Stomach (tissue), 9 donors: ENCODE data around the gene DHFR. TPM values are rescaled to one million over a fixed set of nuclear protein-coding genes. Genes with fewer than 3 reads are reported as not detected.

ENCODE experiments used
- DNase-seq, 2 donors: peaks; one replicate each; pipeline versions ENCODE4 v3.0.0 to v3.0.0-alpha.2; 2013 to 2019
- H3K27ac ChIP-seq, 5 donors: fragments of 200-600 bp in 4 of 5; sonication (generic) in 4 of 5; one replicate each; pipeline ENCODE4 v1.5.1; 2013 to 2019; ENCODE audit warnings: mild to moderate bottlenecking in 1 of 5, moderate library complexity in 1 of 5
- H3K27me3 ChIP-seq, 3 donors: fragments of 200-600 bp; sonication (generic); one replicate each; pipeline ENCODE4 v1.5.1; 2017 to 2019; ENCODE audit warnings: mixed run types in 1 of 3
- H3K36me3 ChIP-seq, 4 donors: fragments of 200-600 bp; sonication (generic); 1 replicate in 3 of 4; 2 replicates in 1 of 4; pipeline ENCODE4 v1.5.1; 2016 to 2019
- H3K4me1 ChIP-seq, 4 donors: fragments of 200-600 bp; sonication (generic); one replicate each; pipeline ENCODE4 v1.5.1; 2016 to 2019
- H3K4me3 ChIP-seq, 4 donors: fragments of 200-600 bp; sonication (generic) in 3 of 4; one replicate each; pipeline ENCODE4 v1.5.1; 2016 to 2019; ENCODE audit warnings: mild to moderate bottlenecking in 1 of 4
- H3K9me3 ChIP-seq, 4 donors: fragments of 200-600 bp; sonication (generic); one replicate each; pipeline ENCODE4 v1.5.1; 2016 to 2019
- CTCF ChIP-seq, 7 experiments: fragments of 450-650 bp in 4 of 7; fragments of 200-600 bp in 3 of 7; sonication (generic) in 3 of 7; IDR thresholded peaks; one replicate each; pipeline ENCODE4 v1.5.1; 2016 to 2019; ENCODE audit warnings: antibody characterized with exemption in 7 of 7, control low read depth in 2 of 7, mild to moderate bottlenecking in 1 of 7
- EP300 ChIP-seq: sonication (generic); formaldehyde crosslinking; IDR thresholded peaks from one replicate; pipeline ENCODE4 v1.6.1; 2017; ENCODE audit warnings: antibody characterized with exemption
- POLR2A ChIP-seq, 4 donors: fragments of 450-650 bp; IDR thresholded peaks; one replicate each; pipeline ENCODE4 v1.6.1; 2016; ENCODE audit warnings: antibody characterized with exemption in 4 of 4, control low read depth in 2 of 4, mild to moderate bottlenecking in 1 of 4, moderate library complexity in 1 of 4
- POLR2AphosphoS5 ChIP-seq, 3 donors: sonication (generic); formaldehyde crosslinking; IDR thresholded peaks; one replicate each; pipeline ENCODE4 v1.6.1; 2016; ENCODE audit warnings: antibody characterized with exemption in 3 of 3
- WGBS, 5 donors: extraction: QIAGEN DNeasy Blood & Tissue Kit in 3 of 5; methylation state at CpG; one replicate each; pipeline versions ENCODE4 v1.1.5 to v1.1.7; 2013 to 2018; 5-methylcytosine and 5-hydroxymethylcytosine counted together
- intact Hi-C: fragments of 100-400 bp; cut with DNase I; formaldehyde crosslinking; loops from one replicate; pipeline ENCODE4 v1.15.1; 2023; ENCODE audit warnings: low total_unique reads
- polyA plus RNA-seq, 3 donors: library from polyadenylated mRNA; stranded (reverse); fragments of 200-250 nt; gene quantifications; one replicate each; pipeline ENCODE4 v1.2.3, GENCODE V29; 2013
- total RNA-seq, 5 donors: library from RNA; depleted of rRNA; stranded (reverse); fragments of >200 nt; gene quantifications; one replicate each; pipeline versions ENCODE4 v1.1.0 to v1.2.3, GENCODE V29; 2014 to 2016
- donor health status: healthy with polysubstance abuse.
- donor health status: Bipolar disorder and iron deficiency.
- donor health status: healthy.

DHFR gene
- total and polyA plus RNA-seq, 8 donors, result 2.8 to 16.7 (median 6.8) TPM

GRCh38 chr5:80703291-80703690 is 48.5 kb upstream of the DHFR start:
- peaks cover 0 to 40% (median 29%) of the 10 kb centered on the region in 4 donors for H3K36me3 ChIP-seq
- TF ChIP-seq CTCF (IDR thresholded peaks at IDR 0.05) (no peak), POLR2AphosphoS5 (IDR thresholded peaks at IDR 0.05) (no peak), POLR2A (IDR thresholded peaks at IDR 0.05) (no peak), EP300 (no peak)
- H3K4me1 ChIP-seq, result no peaks in the 10 kb centered on the region
- no peaks in the 10 kb centered on the region for H3K27me3 ChIP-seq
- DNase-seq, result no peak
- H3K4me3 ChIP-seq, result no peak overlapping the region
- intact Hi-C loops, result no loop called here
- no peaks in the 10 kb centered on the region for H3K9me3 ChIP-seq
- no peak overlapping the region for H3K27ac ChIP-seq

- no peaks in the 10 kb centered on the region for H3K9me3 ChIP-seq
- H3K27me3 ChIP-seq, result no peaks in the 10 kb centered on the region
- peaks cover 0 to 36% (median 25%) of the 10 kb centered on the region in 4 donors for H3K36me3 ChIP-seq
- intact Hi-C loops, result no loop called here
- 29 to 40% (median 32%) methylated on average over 1 of the region's 1 CpG for WGBS, 5 donors
- no peak overlapping the region for H3K27ac ChIP-seq
- no peak overlapping the region for H3K4me3 ChIP-seq
- DNase-seq, result no peak
- TF ChIP-seq POLR2A (IDR thresholded peaks at IDR 0.05), result no peak
- TF ChIP-seq POLR2AphosphoS5 (IDR thresholded peaks at IDR 0.05), result no peak
- no peak for TF ChIP-seq EP300
- no peak for TF ChIP-seq CTCF (IDR thresholded peaks at IDR 0.05)
- no peaks in the 10 kb centered on the region for H3K4me1 ChIP-seq
Observed at GRCh38 chr5:80701597-80701996, 46.8 kb upstream of the DHFR start.

GRCh38 chr5:80698369-80698768 is 43.6 kb upstream of the DHFR start:
- Histone ChIP-seq H3K27ac (no peak overlapping the region), H3K27me3 (no peaks in the 10 kb centered on the region), H3K36me3 (peaks cover 0 to 26% (median 18%) of the 10 kb centered on the region in 4 donors), H3K4me1 (no peaks in the 10 kb centered on the region), H3K9me3 (no peaks in the 10 kb centered on the region), H3K4me3 (no peak overlapping the region)
- 67 to 85% (median 78%) methylated on average over 5 of the region's 5 CpGs for WGBS, 5 donors
- no peak for DNase-seq
- intact Hi-C loops, result no loop called here
- TF ChIP-seq POLR2AphosphoS5 (IDR thresholded peaks at IDR 0.05) (no peak), POLR2A (IDR thresholded peaks at IDR 0.05) (no peak), CTCF (IDR thresholded peaks at IDR 0.05) (no peak), EP300 (no peak)

GRCh38 chr5:80697100-80697499 is 42.3 kb upstream of the DHFR start:
- intact Hi-C loops, result no loop called here
- no peak for TF ChIP-seq CTCF (IDR thresholded peaks at IDR 0.05)
- TF ChIP-seq EP300, result no peak
- no peak for TF ChIP-seq POLR2A (IDR thresholded peaks at IDR 0.05)
- TF ChIP-seq POLR2AphosphoS5 (IDR thresholded peaks at IDR 0.05), result no peak
- Histone ChIP-seq H3K4me1 (no peaks in the 10 kb centered on the region), H3K9me3 (no peaks in the 10 kb centered on the region), H3K4me3 (no peak overlapping the region), H3K27me3 (no peaks in the 10 kb centered on the region), H3K36me3 (peaks cover 0 to 15% (median 7%) of the 10 kb centered on the region in 4 donors), H3K27ac (no peak overlapping the region)
- no peak for DNase-seq
- WGBS, 5 donors, result 35 to 55% (median 44%) methylated on average over 3 of the region's 3 CpGs
